Thyroid gland (tissue), 4 donors: ENCODE measurements around the gene CSAD. TPM values are rescaled to one million over a fixed set of nuclear protein-coding genes. Genes with fewer than 3 reads are reported as not detected.

Source experiments
- DNase-seq, 2 donors: peaks; one replicate each; pipeline ENCODE4 v3.0.0-alpha.2; 2019
- H3K27ac ChIP-seq, 3 donors: fragments of 200-600 bp; sonication (generic); 1 replicate in 2 of 3; 2 replicates in 1 of 3; pipeline ENCODE4 v1.5.1; 2016 to 2019; ENCODE audit warnings: mild to moderate bottlenecking in 1 of 3, moderate library complexity in 1 of 3
- H3K27me3 ChIP-seq: fragments of 200-600 bp; sonication (generic); one replicate; pipeline ENCODE4 v1.5.1; 2019
- H3K36me3 ChIP-seq, 2 donors: fragments of 200-600 bp; sonication (generic); one replicate each; pipeline ENCODE4 v1.5.1; 2016 to 2019
- H3K4me1 ChIP-seq, 2 donors: fragments of 200-600 bp; sonication (generic); one replicate each; pipeline ENCODE4 v1.5.1; 2017 to 2019
- H3K4me3 ChIP-seq, 3 donors: fragments of 200-600 bp; sonication (generic); replicated peaks in 1 of 3; 1 replicate in 2 of 3; 2 replicates in 1 of 3; pipeline ENCODE4 v1.5.1; 2016; ENCODE audit warnings: mild to moderate bottlenecking in 1 of 3
- H3K9me3 ChIP-seq: fragments of 200-600 bp; sonication (generic); one replicate; pipeline ENCODE4 v1.5.1; 2017
- POLR2A ChIP-seq, 2 donors: fragments of 450-650 bp; IDR thresholded peaks; one replicate each; pipeline ENCODE4 v1.6.1; 2017; ENCODE audit warnings: antibody characterized with exemption in 2 of 2, mild to moderate bottlenecking in 2 of 2, moderate library complexity in 1 of 2
- WGBS, 2 donors: methylation state at CpG; one replicate each; pipeline ENCODE4 v1.1.5; 2017; 5-methylcytosine and 5-hydroxymethylcytosine counted together
- intact Hi-C: fragments of 100-400 bp; cut with DNase I; formaldehyde crosslinking; loops from one replicate; pipeline ENCODE4 v1.15.1; 2023
- total RNA-seq, 4 donors: library from RNA; depleted of rRNA; stranded (reverse); fragments of >200 nt; gene quantifications; one replicate each; pipeline ENCODE4 v1.2.3, GENCODE V29; 2016
- TF ChIP-seq, protein P1 (sequence below), 6 experiments: fragments of 200-600 bp in 3 of 6; fragments of 450-650 bp in 3 of 6; sonication (generic) in 3 of 6; IDR thresholded peaks; one replicate each; pipeline ENCODE4 v1.5.1; 2016 to 2019; ENCODE audit warnings: antibody characterized with exemption in 6 of 6, mild to moderate bottlenecking in 2 of 6, inconsistent platforms in 1 of 6, moderate library complexity in 1 of 6

The CSAD gene
- total RNA-seq, 4 donors from 2014 or later = 20.6 to 39.7 (median 25.2) TPM

DNA sequence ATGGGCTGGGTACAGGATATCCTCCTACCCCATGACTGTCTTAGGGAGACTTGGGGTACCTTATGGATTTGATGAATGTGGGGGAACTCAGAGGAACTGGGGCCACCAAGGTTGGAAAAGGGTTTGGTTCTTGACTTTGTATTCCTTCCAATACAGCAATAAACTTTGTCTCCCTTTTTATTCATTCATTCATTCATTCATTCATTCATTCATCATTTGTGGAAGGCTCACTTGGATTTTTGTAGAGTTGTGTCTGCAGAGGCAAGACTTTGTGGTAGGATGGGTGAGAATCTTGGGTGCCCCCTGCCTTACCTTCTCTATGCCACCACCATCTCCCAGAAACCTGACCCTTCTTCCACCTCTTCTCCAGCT lies 56.4 kb downstream of the CSAD start:
- H3K4me1 ChIP-seq = no peaks in the 10 kb centered on the region
- no peaks in the 10 kb centered on the region for H3K36me3 ChIP-seq
- H3K27me3 ChIP-seq = no peaks in the 10 kb centered on the region
- no peak for DNase-seq
- intact Hi-C loops = no loop called here
- H3K9me3 ChIP-seq = no peaks in the 10 kb centered on the region
- TF ChIP-seq POLR2A (IDR thresholded peaks at IDR 0.05) = no peak
- TF ChIP-seq, protein P1, sequence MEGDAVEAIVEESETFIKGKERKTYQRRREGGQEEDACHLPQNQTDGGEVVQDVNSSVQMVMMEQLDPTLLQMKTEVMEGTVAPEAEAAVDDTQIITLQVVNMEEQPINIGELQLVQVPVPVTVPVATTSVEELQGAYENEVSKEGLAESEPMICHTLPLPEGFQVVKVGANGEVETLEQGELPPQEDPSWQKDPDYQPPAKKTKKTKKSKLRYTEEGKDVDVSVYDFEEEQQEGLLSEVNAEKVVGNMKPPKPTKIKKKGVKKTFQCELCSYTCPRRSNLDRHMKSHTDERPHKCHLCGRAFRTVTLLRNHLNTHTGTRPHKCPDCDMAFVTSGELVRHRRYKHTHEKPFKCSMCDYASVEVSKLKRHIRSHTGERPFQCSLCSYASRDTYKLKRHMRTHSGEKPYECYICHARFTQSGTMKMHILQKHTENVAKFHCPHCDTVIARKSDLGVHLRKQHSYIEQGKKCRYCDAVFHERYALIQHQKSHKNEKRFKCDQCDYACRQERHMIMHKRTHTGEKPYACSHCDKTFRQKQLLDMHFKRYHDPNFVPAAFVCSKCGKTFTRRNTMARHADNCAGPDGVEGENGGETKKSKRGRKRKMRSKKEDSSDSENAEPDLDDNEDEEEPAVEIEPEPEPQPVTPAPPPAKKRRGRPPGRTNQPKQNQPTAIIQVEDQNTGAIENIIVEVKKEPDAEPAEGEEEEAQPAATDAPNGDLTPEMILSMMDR (IDR thresholded peaks at IDR 0.05) = no peak
- no peak overlapping the region for H3K27ac ChIP-seq
- H3K4me3 ChIP-seq = no peak overlapping the region

DNA sequence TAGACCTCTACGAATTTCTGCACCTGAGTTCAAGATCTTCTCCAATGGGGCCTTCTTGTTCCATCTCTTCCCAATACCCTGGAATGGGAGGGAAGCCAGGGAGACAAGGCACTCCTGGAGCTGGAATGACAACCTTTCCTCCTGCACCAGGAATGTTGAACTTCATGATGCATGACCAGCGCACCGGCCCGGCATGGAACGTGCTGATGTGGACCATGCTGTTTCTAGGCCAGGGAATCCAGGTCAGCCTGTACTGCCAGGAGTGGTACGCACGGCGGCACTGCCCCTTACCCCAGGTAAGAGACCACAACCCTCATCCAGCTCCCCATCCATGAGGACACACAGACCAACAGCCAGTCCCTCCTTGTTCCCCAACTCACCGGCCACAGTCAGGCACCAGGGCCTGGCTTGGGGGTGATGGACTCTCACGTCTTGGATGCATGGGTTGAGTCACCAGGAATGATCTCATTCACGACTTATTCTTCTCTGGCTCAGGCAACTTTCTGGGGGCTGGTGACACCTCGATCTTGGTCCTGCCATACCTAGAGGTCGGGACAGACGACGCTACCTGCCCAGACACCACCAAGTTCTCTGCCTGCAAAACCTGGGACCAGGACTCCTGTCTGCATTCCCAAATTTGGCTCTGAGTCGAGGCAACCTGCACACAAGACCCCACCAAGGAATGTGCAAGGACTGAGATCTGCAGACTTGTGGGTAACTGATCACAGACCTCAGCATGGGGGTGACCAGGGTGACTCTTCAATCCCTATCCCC lies 57.0 kb downstream of the CSAD start:
- Histone ChIP-seq H3K27ac (no peak overlapping the region), H3K4me3 (no peak overlapping the region), H3K4me1 (no peaks in the 10 kb centered on the region), H3K27me3 (no peaks in the 10 kb centered on the region), H3K36me3 (no peaks in the 10 kb centered on the region), H3K9me3 (no peaks in the 10 kb centered on the region)
- 83 to 90% methylated on average over 8 to 16 of the region's 16 CpGs for WGBS, 2 donors
- intact Hi-C loops = no loop called here
- DNase-seq = no peak
- TF ChIP-seq POLR2A (IDR thresholded peaks at IDR 0.05) = no peak
- TF ChIP-seq, protein P1 (IDR thresholded peaks at IDR 0.05) = no peak

DNA sequence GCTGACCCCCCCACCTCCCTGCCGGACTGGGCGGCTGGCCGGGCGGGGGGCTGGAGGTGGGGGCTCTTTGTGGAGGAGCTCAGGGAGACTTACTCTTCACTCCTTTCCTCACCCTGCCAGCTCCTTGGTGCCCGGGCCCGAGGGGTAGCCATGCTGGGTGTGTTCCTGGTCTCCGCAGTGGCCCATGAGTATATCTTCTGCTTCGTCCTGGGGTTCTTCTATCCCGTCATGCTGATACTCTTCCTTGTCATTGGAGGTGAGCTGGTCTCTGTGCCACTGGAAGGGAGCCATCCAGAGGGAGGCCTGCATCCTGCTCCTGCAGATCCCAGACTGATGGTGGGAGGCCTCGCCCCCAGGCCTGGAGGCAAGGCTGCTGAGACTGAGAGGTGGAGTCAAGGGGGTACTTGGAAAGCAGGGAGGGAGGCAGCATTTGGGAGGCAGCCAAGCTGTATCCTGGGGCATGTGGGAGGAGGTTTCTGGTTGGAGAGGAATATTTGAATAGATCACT lies 57.7 kb downstream of the CSAD start:
- H3K27me3 ChIP-seq = no peaks in the 10 kb centered on the region
- no peaks in the 10 kb centered on the region for H3K4me1 ChIP-seq
- no peak for DNase-seq
- no peak for TF ChIP-seq POLR2A (IDR thresholded peaks at IDR 0.05)
- TF ChIP-seq, protein P1 (IDR thresholded peaks at IDR 0.05) = no peak
- H3K9me3 ChIP-seq = no peaks in the 10 kb centered on the region
- no peak overlapping the region for H3K27ac ChIP-seq
- intact Hi-C loops = no loop called here
- H3K36me3 ChIP-seq = no peaks in the 10 kb centered on the region
- no peak overlapping the region for H3K4me3 ChIP-seq
- WGBS, 2 donors = 90 to 91% methylated on average over 5 to 6 of the region's 10 CpGs

DNA sequence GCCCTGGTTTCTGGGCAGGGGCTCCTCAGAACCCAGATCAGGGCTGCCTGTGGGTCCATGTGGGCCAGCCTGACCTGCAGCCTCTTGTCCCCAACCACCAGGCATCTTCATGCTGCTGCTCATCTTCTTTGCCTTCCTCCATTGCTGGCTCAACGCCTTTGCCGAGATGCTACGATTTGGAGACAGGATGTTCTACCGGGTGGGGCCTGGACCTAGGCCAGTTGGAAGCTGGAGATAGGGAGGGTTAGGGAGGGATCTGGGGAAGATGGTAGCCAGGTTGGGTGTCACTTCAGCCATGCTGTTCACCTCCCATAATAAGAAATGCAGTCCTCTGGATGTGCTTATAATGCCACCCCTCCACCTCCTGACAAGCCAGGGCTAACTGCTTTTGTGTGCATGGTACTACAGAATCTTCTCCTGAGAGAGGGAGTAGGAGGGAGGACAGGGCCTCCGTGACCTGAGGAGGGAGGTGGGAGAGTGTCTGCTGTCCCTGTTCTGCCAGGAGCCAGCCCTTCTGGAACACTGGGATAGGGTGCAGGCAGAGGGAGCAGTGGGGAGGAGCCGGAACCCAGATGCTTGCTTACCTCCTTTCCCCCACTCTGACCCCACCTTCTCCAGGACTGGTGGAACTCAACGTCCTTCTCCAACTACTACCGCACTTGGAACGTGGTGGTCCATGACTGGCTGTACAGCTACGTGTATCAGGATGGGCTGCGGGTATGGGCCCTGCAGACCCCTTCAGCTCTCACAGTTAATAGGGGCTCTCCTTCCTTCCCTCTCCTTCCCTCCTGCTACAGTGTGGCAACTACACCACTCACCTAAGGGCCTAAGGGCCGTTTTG lies 59.8 kb downstream of the CSAD start:
- no peaks in the 10 kb centered on the region for H3K36me3 ChIP-seq
- H3K27me3 ChIP-seq = no peaks in the 10 kb centered on the region
- no peak overlapping the region for H3K4me3 ChIP-seq
- no peak overlapping the region for H3K27ac ChIP-seq
- DNase-seq = no peak
- no peak for TF ChIP-seq POLR2A (IDR thresholded peaks at IDR 0.05)
- H3K4me1 ChIP-seq = peaks cover 0 to 3% of the 10 kb centered on the region in 2 donors
- no peaks in the 10 kb centered on the region for H3K9me3 ChIP-seq
- 79 to 86% methylated on average over 12 of the region's 12 CpGs for WGBS, 2 donors
- intact Hi-C loops = no loop called here

DNA sequence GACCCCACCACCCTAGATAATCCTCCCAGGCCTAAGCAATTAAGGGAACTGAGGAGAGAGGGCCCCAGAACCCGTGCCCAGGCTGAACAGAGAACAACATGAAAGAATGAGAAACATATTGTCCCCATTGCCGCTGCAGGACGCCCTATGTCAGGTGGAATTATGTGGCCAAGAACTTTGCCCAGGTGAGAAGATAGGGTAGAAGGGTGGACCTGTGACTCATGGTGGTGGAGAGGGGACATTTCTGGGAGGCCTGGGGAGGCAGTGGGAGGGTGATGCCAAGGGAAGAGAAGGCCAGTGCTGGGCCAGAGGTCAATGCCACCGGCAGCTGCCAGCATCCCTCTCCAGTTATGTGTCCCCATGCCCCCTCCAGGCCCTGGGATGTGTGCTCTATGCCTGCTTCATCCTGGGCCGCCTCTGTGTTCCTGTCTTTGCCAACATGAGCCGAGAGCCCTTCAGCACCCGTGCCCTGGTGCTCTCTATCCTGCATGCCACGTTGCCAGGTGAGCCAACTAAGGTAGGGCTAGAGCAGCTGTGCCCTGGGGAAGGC lies 61.9 kb downstream of the CSAD start:
- no peak overlapping the region for H3K4me3 ChIP-seq
- H3K27ac ChIP-seq = no peak overlapping the region
- DNase-seq = no peak
- no peaks in the 10 kb centered on the region for H3K27me3 ChIP-seq
- peaks cover 0 to 6% of the 10 kb centered on the region in 2 donors for H3K4me1 ChIP-seq
- no peaks in the 10 kb centered on the region for H3K36me3 ChIP-seq
- no peaks in the 10 kb centered on the region for H3K9me3 ChIP-seq
- TF ChIP-seq POLR2A (IDR thresholded peaks at IDR 0.05) = no peak
- TF ChIP-seq, protein P1 (IDR thresholded peaks at IDR 0.05) = no peak
- intact Hi-C loops = no loop called here
- 89 to 92% methylated on average over 8 of the region's 8 CpGs for WGBS, 2 donors
